Hematopoietic multipotent progenitor cell treated with erythropoietin and hydrocortisone succinate and interleukin-3 and kit ligand, for 4 days (in vitro differentiated cells): ENCODE measurements around the gene BRDT.

ENCODE experiments used
- DNase-seq: peaks from one replicate; pipeline ENCODE4 v3.0.0-alpha.2; 2015

BRDT gene

DNA sequence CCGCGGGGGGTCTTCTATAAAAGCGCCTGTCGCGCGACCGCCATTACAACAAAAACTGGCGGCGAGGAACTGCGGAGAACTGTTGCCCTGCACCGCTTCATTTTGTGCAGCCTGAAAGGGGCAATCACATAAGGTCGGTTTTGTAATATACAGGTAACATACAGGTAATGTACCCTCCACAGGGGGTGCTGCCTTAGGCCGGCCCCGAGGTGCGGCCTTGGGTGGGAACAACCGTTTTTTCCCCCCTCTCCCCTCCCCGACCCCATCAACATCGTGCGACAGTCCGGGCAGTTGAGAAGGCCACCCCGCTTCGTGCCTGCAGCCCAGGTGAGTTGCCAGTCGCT lies at the start of gene BRDT:
Gene BRDT (plus strand): TSS at position 46 of the 344 bp plus-strand sequence. CDS start 13,354 bp downstream, outside the sequence.
- DNase-seq: no peak

DNA sequence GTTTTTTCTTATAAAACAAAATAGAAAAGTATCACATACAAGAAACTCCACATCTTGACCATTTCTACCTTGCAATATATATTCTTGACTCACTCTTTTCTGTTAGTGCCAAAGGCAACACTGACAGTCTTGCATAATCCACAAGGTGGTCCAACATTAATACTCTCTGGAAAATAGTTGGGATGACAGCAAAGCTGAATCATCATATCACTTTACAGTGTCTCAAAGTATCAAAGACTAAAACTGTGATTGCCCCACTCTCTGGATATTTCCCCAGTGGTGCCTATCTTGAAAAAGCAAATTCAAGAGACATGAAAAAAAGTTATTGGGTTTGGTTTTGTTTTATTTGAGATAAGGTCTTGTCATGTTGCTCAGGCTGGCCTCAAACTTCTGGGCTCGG lies 48.6 kb upstream of the BRDT start:
- DNase-seq: no peak

DNA sequence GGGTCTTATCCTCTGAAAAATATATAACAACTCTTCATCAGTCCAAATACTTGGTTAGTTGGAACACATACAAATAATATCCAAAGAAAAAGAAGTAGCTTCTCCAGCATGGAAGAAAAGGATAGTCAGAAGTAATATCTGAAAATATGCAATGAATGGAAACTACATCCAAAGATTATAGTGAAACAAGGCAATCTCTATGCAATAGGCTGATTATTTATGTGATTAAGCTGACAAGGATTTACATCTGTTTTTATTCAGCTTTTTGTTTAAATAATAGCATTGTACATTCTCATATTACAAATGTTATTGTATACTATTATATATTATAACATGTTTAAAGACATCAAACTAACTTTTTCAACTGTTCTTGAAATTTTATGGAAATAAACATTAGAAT lies 48.0 kb upstream of the BRDT start:
- DNase-seq: no peak

DNA sequence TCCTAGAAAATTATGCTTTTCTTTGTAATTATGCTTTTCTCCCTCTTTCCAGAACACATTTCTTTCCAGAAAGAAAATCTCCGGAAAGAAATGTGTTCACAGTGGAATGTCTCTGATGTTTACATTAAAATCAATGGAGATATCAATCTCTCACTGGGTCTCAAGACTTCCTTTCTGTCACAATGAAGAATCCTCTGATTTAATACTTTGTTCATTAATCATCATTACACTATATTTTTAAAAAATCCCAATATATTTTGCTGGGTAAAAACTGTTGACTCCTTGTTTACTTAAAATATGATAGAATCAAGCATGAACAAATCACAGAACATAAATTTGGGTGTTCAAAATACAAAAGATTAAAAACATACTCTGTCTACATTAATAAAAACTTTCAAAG lies 36.9 kb upstream of the BRDT start:
- DNase-seq: no peak

DNA sequence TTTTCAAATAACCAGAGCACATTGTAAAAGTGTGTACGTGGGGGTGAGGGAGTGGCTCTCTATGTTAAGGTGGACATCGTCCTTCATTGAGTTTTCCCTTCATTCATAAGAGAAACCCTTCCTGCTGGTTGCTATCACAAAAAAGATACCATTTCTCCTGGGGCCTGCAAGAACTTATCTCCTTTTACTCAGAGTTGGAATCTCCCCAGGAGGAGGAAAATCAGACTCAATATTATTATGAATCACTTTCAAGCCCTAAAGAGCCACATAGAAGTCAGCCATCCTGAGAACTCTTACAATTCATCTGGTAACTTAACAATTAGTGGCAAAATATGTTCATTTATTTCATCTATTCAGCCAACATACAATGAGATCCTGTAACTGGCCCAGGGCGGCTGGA lies 36.2 kb upstream of the BRDT start:
- DNase-seq: no peak

DNA sequence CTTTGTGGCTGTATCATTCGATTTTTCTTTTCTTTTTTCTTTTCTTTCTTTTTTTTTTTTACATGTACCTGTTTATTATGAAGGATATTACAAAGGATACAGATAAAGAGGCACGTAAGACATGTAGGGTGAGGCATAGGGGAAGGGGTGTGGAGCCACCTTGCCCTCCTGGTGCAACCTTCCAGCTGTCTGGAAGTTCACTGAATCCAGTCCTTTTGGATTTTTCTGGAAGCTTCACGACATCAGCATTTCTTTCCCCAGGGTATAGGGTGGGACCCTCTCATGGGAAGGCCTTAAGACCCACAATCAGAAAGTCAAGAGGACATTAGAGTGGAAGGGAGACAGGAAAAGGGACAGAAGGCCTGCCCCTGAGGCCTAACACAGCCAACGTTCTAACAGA lies 33.2 kb upstream of the BRDT start:
- DNase-seq: no peak

DNA sequence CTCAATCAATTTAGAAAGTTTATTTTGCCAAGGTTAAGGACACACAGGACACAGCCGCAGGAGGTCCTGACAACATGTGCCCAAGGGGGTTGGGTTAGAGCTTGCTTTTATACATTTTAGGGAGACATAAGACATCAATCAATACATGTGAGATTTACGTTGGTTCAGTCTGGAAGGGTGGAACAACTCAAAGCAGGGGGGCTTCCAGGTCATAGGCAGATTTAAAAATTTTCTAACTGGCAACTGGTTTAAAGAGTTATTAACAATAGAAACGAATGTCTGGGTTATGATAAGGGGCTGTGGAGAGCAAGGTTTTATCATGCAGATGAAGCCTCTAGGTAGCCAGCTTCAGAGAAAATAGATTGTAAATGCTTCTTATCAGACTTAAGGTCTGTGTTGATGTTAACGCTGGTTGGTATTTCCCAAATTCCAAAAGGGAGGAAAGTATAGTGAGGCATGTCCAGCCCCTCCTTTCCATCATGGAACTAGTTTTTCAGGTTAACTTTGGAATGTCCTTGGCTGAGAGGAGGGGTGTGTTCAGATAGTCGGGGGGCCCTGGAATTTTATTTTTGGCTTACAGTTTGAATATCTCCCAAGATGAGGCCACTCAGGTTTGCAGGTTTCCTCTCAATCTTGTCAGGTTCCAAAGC lies 32.3 kb upstream of the BRDT start:
- no peak for DNase-seq

DNA sequence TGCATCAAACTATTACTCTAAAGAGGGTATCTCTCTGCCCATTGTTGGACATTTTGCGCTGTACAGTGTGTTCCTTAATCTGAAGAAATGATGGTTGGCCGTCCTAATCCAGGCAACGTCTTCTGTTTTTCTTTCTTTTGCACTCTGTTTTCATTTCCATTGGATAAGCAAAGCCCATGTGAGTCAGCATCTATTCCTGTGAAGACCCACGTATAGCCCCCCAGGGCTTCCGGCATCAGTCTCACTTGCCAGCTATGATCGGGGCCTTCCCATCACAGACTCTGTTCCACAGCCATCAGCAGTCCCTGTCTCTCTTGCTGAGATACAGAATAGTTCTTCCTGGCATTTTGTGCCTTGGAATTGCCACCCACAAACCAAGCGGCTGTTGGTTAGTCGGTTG lies 29.2 kb upstream of the BRDT start:
- no peak for DNase-seq

DNA sequence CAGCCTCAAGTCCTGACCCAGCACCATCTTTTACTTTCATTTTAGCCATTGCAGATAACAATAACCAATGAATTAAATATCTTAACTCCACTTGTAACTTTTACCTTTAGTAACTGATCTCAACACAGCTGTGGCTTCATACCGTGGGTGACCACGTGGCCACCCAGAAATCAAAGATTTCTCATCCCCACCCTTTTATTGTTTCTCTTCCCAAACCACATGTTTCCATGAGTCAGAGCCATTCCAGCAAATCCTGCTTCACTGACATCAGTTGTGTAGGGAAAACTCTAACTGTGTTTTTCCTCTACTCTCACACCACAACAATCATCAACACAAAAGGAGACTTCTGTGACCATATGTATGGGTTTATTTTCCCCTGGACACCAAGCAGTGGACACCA lies 25.1 kb upstream of the BRDT start:
- DNase-seq: no peak

DNA sequence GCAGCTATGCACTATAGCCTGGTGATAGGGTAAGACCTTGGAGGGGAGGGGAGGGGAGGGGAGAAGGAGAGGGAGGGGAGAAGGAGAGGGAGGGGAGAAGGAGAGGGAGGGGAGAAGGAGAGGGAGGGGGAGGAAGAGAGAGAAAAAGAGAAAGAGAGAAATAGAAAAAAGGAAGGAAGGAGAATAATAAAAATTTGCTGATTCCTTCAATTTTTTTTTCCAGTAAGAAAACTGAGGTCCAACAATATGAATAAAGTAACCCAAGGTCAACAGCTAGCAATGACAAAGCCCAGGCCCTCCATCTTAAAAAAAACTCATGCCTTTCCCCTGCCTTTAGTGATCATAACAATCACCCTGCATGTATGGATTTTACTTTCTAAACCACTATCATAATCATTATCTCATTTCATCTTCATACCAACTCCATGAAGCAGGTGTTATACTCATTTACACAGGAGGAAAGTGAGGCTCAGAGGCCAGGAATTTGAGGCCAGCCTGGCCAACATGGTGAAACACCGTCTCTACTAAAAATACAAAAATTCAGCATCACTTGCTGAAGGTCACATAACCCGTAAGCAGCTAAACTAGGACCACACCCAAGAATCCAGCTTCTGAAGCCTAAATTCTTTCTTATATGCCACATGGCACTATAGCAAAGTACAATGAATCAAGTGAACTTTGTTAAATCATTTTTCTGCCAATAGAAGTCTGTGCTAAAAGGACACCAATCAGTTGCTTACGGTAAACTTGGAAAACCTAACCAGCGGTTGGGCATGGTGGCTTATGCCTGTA lies 23.4 kb upstream of the BRDT start:
- DNase-seq: no peak

DNA sequence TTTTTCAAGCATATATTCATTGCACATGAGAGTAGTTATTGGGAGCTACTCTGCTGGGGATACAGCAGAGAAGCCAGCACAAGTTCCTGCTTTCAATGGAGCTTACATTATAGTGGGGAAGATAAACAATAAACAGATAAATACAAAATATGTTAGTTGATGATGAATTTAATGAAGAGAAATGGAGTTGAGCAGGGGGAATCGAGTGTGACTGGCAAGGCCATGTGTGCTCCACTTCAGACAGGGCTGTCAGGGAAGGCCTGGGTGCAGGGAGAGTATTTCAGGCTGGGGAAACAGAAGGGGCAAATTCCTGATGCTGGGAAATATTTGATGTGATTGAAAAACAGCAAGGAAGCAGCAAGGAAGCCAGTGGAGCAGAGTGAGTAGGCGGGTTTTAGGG lies 21.2 kb upstream of the BRDT start:
- no peak for DNase-seq

DNA sequence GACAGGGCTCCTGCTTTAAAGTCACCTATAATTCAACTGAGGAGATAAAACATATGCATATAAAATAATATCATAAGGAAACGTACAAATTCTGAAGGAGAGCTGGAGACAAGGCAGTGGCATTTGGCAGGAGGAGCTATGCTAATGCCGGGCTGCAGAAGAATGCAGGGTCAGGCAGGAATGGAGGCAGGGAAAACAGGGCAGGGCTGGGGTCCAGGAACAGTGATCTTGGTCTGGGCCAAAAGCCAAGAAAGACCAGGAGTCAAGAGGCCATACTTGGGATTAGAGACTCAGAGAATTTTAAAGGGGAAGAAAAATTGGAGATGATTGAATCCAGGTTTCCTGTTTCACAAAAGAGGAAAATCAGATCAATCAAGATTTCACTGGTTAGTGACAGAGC lies 20.0 kb upstream of the BRDT start:
- DNase-seq: no peak

DNA sequence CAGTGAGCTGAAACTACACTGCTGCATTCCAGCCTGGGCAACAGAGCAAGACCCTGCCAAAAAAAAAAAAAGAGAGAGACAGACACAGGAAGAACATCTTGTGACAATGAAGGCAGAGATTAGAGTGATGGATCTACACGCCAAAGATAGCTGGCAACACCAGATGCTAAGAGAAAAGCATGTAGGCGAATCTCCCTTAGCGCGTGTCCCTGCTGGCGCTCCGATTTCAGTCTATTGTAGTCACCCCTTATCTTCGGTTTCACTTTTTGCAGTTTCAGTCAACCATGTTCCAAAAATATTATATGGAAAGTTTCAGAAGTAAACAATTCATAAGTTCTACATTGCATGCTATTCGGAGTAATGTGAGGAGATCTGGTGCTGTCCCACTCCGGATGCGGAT lies 11.6 kb upstream of the BRDT start:
- DNase-seq: no peak

DNA sequence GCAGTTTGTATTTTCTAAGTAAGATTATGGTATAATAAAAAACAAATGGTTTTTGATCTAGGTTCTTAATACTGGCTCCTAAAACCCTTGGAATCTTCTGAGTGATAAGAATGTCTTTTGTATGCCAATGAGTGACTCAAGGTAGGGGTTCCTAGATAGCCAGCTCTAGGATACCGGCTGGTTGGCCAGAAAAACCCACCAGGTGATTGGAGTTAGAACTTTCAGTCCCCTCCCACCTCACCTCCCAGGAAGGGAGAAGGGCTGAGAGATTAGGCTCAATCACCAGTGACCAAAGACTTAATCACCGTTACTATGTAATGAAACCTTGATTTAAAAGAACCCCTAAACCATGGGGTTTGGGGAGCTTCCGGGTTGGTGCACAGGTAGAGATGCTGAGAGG lies 8.7 kb upstream of the BRDT start:
- DNase-seq: no peak

DNA sequence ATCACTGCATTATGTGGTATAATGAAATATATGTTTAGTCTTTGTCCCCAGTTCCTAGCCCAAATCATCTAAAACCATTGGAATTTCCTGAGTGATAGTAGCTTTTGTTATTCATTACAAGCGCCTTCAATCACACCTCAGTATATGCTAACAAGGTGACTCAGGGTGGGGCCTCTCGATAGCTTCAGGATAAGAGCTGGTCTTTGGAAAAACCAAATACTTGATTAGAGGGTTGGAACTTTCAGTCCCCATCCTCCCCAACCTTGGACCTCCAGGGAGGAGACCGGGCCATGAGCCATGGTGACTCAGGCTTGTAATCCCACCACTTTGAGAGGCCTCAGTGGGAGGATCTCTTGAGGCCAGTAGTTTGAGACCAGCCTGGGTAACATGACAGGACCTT lies 5.1 kb upstream of the BRDT start:
- DNase-seq: no peak

DNA sequence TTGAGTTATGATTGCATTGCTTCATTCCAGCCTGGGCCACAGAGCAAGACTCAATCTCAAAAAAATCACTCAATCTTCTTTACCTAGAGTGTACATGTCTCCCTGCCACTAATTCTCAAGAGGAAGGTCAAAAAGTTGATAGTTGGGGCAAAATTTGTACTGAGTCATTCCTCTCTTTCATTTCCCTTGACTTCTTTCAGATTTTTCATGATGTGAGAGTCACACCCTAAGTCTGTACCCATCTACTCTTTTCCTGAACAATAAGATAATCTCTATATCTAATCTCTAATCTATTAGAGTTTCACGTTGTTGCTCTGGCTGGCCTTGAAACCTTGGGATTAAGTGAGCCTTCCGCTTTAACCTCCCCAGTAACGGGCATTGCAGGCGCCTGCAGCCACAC lies 1.1 kb upstream of the BRDT start:
- no peak for DNase-seq

DNA sequence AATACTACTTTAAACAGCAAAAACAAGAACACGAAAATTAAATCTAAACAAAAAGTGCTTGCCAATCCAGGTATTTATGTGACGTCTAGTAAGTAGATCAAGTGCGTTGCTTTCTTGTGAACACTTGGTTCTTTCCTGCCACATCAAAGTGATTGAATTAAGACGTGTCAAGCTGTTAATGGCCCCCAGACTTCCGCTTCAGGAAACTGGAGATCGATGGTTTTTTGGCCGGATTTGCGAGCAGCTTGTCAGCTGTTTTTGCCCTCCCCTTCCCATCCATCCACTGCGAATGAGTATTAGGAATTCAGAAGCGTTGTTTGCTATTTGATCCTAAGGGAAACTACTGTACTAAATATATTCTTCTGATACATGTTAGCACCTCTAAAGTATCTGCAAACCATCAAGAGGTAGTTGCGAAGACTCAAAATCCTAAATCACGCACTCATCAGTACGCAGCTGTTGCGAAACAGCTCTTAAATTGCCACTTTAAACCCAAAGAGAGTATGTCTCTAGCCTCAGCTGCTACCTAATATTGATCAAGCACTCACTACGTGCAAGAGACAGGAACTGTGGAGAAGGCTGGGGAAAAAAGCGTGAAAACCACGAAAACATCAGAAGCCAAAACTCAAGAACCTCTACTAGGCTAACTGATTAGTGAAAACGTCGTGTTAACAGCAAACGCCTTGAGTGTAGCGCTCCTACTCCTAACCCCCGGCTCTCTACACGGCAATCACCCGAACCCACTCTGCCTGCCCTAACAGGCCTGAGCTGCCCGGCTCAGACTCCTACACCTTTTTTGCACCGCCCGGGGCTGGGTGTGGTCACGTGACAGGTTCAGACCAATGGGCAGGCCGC lies 473 bp upstream of the BRDT start:
- DNase-seq: no peak

DNA sequence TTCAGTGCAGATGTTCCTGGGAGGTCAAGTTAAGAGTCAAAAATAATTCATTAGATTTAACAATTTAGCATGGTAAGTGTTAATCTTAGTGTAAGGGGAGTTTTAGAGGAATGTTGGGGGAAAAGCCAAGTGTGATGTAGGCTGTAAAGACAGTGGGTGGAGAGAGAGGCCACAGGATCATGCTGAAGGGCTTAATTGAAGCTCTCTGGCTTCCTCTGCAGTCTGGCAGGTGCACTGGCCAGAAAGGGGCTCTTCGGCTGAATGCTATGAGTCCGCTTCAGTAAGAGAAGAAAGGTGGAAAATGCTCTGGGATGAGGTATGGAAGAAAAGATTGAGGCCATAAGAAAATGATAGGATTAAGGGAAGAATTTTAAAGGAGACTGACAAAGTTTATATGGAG lies 3.0 kb downstream of the BRDT start:
- DNase-seq: no peak

DNA sequence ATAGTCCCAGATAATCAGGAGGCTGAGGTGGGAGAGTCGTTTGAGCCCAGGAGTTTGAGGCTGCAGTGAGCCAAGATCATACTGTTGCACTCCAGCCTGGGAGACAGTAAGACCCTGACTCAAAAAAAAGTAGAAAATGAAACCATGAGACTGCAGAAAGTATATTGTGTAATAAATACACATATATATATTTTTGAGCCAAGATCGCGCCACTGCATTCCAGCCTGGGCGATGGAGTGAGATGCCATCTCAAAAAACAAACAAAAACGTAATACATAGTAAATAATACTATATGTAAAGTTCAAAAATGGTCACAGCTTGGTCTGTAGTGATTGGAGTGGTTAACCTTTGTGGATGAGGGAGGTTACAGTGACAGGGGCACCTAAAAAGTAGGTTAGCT lies 9.7 kb downstream of the BRDT start:
- no peak for DNase-seq

DNA sequence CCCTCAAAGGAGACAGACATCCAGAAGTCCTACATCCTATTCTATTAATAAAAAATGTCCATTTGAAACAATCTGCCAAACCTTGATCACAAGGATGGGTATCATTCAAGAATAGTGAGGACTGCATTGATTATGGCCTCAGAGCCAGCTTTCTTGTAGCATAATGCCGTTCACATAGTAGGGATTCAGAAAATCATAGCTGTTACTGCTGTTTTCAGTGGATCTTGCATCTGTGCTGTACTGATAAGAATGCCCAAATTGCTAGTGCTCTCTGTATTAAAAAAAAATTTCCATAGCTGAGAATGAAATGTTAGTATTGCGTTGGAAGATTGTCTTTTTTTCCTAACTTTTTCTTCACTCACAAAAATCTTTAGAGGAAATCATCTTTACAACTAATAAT lies 19.1 kb downstream of the BRDT start:
- no peak for DNase-seq

DNA sequence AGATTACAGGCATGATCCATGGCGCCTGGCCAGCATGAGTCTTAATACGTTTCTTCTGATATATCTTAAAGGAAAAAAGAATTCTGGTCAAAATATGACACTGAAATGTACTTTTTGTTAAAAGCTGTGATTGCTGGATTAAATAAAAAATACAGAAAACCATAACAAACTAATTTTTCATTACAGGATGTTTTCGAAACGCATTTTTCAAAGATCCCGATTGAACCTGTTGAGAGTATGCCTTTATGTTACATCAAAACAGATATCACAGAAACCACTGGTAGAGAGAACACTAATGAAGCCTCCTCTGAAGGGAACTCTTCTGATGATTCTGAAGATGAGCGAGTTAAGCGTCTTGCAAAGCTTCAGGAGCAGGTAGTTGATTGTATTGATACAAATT lies 30.2 kb downstream of the BRDT start:
- no peak for DNase-seq

DNA sequence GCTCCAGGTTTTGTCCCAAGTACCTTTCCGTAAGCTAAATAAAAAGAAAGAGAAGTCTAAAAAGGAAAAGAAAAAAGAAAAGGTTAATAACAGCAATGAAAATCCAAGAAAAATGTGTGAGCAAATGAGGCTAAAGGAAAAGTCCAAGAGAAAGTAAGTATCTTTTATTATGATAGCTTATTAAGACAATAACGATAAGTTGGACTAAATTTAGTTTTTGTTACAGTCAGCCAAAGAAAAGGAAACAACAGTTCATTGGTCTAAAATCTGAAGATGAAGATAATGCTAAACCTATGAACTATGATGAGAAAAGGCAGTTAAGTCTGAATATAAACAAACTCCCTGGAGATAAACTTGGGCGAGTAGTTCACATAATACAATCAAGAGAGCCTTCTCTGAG lies 31.5 kb downstream of the BRDT start:
- DNase-seq: no peak

DNA sequence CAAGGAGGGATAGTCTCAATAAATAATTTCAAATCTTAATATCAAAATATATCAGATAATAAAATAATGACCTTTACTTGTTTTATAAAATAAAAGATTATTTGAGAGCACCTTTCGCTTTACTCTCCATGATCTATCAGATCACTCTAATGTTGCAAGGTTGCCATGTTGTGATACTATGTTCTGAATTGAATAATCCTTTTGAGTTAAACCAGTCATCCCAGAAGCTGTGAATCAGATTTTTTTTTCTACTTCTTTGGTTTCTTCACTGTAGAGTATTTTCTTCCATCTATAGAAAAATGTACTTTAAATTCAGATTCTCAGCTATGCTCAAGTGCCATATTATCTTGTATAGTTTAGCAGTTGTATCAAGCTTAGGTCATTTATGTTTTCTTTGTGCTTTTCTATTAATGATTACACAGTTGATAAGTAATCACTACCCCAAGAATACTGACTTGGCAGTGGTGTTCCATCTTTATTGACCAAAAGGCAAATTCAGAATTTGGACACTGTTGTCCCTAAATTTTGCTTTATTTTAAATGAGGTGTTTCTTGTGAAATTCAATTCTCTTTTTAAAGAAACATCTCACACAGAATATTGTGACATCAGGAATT lies 32.9 kb downstream of the BRDT start:
- DNase-seq: no peak

DNA sequence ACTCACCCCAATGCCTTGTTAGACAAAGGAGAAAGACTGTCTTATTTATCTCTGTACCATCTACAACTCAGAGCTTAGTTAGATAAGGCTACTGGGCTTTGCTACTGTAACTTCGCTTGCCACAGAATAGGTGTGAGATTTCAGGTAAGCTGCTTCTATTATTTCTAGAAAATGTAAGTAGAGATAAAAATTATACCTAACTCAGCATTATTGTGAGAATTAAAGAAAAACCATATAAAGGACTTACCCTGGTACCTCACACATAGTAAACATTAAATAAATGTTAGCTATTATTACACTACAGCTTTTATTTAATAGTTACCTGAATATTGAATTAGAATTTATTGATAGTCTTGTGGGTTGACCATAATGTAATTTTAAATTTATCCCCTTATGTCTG lies 44.1 kb downstream of the BRDT start:
- no peak for DNase-seq
